ENCODE results near the gene BRD3OS.

BRD3OS gene

GRCh38 chr9:134024828-134025605 is at the start of gene BRD3OS:
TSS of gene BRD3OS (plus strand) at chr9:134025481. CDS start at chr9:134026748, 1,267 bp downstream.
- in situ Hi-C loops (cut with MboI; ENCODE audit: low sequenced_read_pairs), result no loop called here

DNA sequence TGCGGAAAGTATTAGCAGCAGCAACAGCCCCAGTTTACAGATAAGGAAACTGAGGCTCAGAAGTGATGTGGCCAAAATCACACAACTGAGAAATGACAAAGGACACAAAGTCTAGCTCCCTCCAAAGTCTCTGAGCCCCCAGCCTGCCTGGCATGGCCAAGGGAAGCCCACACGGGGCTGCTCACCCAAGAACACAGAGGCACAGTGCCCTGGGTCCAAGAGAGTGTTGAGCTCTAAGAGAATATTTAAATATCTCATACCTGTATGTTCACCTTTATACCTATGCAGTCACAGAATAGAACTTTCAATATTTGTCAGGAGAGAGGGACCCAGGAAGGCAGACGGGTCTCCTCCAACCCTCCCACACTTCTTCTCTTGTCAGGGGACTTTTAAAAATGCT is 49.8 kb upstream of the BRD3OS start:
- in situ Hi-C loops (cut with MboI; ENCODE audit: low sequenced_read_pairs), result no loop called here

GRCh38 chr9:133976191-133976861 is 49.0 kb upstream of the BRD3OS start:
- in situ Hi-C loops (cut with MboI; ENCODE audit: low sequenced_read_pairs), result no loop called here

- in situ Hi-C loops (cut with MboI; ENCODE audit: low sequenced_read_pairs), result no loop called here
Measured at GRCh38 chr9:133976887-133977286, 48.4 kb upstream of the BRD3OS start.

- in situ Hi-C loops (cut with MboI; ENCODE audit: low sequenced_read_pairs), result no loop called here
Measured at GRCh38 chr9:133977421-133978201, 47.7 kb upstream of the BRD3OS start.

GRCh38 chr9:133978226-133978898 is 46.9 kb upstream of the BRD3OS start:
- in situ Hi-C loops (cut with MboI; ENCODE audit: low sequenced_read_pairs), result no loop called here

- in situ Hi-C loops (cut with MboI; ENCODE audit: low sequenced_read_pairs), result no loop called here
Measured at GRCh38 chr9:133978899-133979272, 46.4 kb upstream of the BRD3OS start.

- in situ Hi-C loops (cut with MboI; ENCODE audit: low sequenced_read_pairs), result no loop called here
Measured at GRCh38 chr9:133979273-133979920, 45.9 kb upstream of the BRD3OS start.

DNA sequence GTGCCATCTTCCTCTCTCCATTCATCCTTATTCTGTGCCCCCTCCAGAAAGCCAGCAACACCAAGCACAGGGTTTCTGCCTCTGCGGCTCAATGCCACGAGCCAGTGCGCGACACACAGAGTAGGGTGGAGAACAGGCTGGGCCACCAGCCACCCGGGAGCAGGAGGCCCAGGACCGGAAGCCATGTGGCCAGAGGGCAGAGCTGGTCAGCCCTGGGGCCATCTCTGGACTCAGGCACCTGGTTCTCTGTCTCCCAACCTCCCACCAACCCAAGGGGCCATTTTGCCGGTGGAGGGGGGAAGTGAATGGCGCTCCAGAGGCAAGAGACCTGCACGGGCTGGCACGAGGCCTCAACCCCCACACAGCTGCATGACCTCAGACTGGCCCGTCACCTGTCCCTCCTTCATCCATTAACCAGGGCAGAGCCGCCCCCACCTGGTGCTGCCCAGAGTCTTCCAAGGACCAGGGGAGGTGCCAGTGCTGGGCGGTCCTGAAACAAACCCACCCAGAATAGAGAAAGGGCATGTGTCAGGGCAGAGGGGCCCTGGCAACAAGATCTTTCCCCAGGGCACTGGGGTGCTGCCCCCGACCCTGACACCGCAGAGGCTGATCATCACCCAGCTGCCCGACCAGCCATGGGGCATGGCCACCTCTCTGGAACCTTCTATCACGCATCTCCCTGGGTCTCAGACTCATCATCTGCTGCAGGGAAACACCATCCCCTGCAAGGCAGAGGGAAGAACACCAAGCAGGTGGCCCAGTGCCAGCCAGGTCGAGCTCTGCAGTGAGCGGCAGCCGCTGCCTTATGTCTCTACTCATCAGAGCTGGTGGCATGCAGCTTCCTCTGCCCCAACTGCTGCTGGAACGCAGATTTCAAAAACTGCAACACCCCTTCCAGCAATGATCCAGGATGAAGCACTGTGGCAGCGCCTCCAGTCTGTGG is 45.1 kb upstream of the BRD3OS start:
- in situ Hi-C loops (cut with MboI; ENCODE audit: low sequenced_read_pairs), result no loop called here

GRCh38 chr9:133980864-133981588 is 44.3 kb upstream of the BRD3OS start:
- in situ Hi-C loops (cut with MboI; ENCODE audit: low sequenced_read_pairs), result no loop called here

DNA sequence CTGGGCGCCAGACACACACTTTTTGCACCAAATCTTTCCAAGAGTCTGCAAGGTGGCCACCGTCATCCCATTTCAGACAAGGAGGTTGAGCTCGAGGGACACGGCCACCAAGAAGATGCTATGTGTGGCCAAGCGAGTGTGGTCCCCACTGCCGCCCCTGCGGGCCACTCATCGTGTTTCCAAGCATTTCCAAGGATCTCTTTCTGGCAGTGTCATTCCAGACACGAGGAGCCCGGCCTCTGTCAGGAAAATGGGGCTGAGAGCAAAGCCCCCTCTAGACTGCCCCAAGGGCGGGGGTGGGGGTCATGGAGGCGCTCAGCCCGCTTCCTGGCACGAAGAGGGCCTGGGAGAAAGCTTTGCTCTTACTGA is 43.7 kb upstream of the BRD3OS start:
- in situ Hi-C loops (cut with MboI; ENCODE audit: low sequenced_read_pairs), result no loop called here

DNA sequence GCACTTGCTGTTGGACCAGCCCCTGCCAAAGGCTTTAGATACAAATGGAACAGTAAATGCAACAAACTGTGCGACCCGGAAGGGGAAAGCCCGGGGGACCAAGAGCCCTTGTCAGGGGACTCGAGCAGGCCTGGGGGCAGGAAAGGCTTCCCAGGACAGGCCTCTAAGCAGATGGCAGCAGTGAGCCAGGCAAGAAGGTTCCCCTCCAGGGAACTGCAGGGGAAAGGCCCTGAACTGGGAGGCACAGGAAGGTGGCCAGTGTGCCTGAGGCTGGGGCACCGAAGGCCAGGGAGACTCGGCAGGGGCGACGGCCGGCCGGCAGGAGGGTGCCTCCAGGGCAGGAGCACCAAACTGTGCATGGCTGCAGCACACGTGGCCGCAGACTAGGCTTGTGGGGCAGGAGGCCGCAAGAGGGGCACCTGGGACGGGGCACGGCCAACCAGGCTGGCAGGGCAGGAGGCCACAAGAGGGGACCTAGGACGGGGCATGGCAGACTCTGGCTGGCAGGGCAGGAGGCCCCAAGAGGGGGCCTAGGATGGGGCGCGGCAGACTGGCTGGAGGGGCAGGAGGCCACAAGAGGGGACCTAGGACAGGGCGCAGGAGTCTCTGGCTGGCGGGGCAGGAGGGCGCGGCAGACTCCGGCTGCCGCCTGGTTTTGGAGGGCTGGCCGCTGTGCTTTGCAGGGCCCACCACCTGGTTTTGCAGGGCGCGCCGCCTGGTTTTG is 43.2 kb upstream of the BRD3OS start:
- in situ Hi-C loops (cut with MboI; ENCODE audit: low sequenced_read_pairs), result no loop called here

- in situ Hi-C loops (cut with MboI; ENCODE audit: low sequenced_read_pairs), result no loop called here
Measured at GRCh38 chr9:133982971-133983720, 42.1 kb upstream of the BRD3OS start.

DNA sequence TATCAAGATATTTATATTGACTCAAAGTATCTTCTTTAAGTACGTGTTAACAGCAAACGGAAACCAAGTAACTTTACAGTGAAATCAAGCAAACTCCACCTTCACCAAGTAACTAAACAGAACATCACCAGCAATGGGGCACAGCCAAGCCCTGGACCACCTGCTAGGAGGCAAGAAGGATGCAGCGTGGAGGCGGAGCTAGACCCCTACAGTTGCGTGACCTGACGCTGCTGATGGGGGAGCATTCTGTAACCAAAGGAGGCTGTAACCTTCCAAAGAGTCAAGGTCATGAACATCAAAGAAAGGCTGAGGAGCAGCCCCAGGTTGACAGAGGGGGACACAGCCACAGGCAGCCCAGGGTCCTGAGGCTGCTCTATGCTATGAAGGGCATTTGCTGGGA is 39.2 kb upstream of the BRD3OS start:
- in situ Hi-C loops (cut with MboI; ENCODE audit: low sequenced_read_pairs), result no loop called here

DNA sequence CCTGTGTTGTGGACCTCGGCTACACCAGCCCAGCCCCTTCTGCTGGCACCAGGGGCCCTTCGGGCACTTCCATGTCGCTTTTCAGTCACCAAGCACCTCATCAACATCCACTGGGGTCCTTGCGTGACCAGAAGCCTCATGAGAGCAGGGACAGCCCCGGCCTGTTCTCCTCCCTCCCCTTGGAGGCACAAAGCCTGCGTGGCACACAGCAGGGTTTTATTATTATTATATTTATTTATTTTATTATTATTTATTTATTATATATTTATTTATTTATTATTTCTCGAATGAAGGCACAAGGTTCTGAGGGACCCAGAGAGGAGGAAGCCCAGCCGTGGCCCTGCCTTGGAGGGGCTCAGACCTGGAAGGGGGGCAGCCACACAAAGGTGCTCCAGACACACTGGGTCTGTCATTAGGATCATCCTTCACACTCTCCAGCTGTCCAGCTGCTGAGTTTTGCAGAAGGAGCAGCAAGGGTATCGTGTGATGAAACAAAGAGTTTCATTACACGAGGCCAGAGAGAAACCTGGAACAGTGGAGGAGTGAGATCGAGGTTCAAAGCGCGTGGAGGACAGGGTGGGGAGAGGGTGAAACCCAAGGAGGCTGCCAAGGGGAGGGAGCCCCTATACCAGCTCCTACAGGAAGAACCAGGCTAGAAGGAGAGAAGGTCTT is 38.4 kb upstream of the BRD3OS start:
- in situ Hi-C loops (cut with MboI; ENCODE audit: low sequenced_read_pairs), result no loop called here

DNA sequence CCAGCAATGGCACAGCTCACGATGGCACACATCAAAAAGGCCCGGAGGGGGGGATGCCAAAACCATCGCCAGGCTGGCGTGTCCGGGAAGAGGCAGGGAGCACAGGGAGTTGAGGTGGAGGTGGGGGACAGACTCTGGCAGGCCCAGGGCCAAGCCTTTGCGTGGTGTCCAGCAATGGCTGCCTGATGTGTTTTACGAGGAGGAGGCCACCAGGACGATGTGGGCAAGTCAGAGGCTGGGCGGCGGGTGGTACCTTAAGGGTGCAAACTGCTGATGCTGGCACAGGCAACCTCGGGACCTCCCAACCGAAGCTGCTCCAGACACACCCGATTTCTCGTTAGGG is 37.9 kb upstream of the BRD3OS start:
- in situ Hi-C loops (cut with MboI; ENCODE audit: low sequenced_read_pairs), result no loop called here

GRCh38 chr9:133987946-133988665 is 37.2 kb upstream of the BRD3OS start:
- in situ Hi-C loops (cut with MboI; ENCODE audit: low sequenced_read_pairs), result no loop called here

Measured in HL-60/S4 treated with retinoic acid at 250 ng/mL for 4 days and 3 days (cell line).